Activated CD4-positive, CD25-positive, alpha-beta regulatory T cell treated with anti-CD3 and anti-CD28 coated beads, Interleukin-2, amount 50 U/mL, for 24 hours (primary cell): ENCODE results near the gene UMPS.
"Not testable (repeated sequence)": the region's sequence is repeated elsewhere in the genome, so short reads cannot be mapped to it uniquely, and the experiment has no call there.

Source experiments
- ATAC-seq, 2 donors: fragments of 150-1000 bp; cut with Tn5 transposase; one replicate each; pipeline ENCODE4 v1.10.0; 2021; ENCODE audit warnings: mild to moderate bottlenecking in 1 of 2, moderate library complexity in 1 of 2

UMPS gene

GRCh38 chr3:124781476-124782376 lies 51.5 kb downstream of the UMPS start:
- no peak for ATAC-seq

- ATAC-seq: not testable (repeated sequence)
These were observed 52.1 kb downstream of the UMPS start for GRCh38 chr3:124782377-124782712.

GRCh38 chr3:124783696-124784095 lies 53.4 kb downstream of the UMPS start:
- ATAC-seq: no peak

GRCh38 chr3:124784686-124785382 lies 54.6 kb downstream of the UMPS start:
- ATAC-seq: no peak

- ATAC-seq: no peak
These were observed 55.7 kb downstream of the UMPS start for GRCh38 chr3:124785973-124786372.

GRCh38 chr3:124786511-124787241 lies 56.4 kb downstream of the UMPS start:
- ATAC-seq: no peak

- ATAC-seq: no peak
These were observed 57.4 kb downstream of the UMPS start for GRCh38 chr3:124787476-124788195.

- ATAC-seq: no peak
These were observed 58.0 kb downstream of the UMPS start for GRCh38 chr3:124788254-124788745.

GRCh38 chr3:124789103-124789502 lies 58.9 kb downstream of the UMPS start:
- not testable (repeated sequence) for ATAC-seq

- ATAC-seq: no peak
These were observed 60.9 kb downstream of the UMPS start for GRCh38 chr3:124791142-124791541.

- no peak for ATAC-seq
These were observed 61.4 kb downstream of the UMPS start for GRCh38 chr3:124791639-124792151.

- ATAC-seq: no peak
These were observed 62.2 kb downstream of the UMPS start for GRCh38 chr3:124792341-124793040.

GRCh38 chr3:124793054-124793739 lies 62.9 kb downstream of the UMPS start:
- ATAC-seq: no peak

GRCh38 chr3:124796477-124796876 lies 66.2 kb downstream of the UMPS start:
- ATAC-seq: no peak

GRCh38 chr3:124797426-124797945 lies 67.2 kb downstream of the UMPS start:
- ATAC-seq: no peak
